Measurements from ENCODE around the gene ACO1.
"Not testable (repeated sequence)": the region's sequence is repeated elsewhere in the genome, so short reads cannot be mapped to it uniquely, and the experiment has no call there.

DNA sequence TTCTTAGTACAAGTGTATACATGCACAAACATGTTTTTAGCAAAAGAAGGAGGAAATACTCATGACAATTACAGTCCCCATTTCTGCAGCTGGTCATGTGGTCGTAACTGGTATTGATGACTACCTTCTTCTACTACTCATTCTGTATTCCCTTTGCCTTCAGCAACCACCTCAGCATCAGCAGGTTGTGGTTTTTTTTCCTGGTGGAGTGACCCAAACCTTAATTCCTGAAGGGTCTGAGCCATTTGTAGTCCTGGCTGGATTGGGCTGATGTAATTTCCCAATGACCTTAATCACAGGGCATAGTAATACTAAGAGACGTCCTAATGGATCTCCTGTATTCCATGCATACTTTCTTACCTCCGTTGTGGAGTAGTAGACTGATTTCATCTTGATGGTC, 31.0 kb upstream of the ACO1 start:
- TF ChIP-seq TAF1 (IDR thresholded peaks at IDR 0.05; ENCODE audit: borderline replicate concordance, low read depth, low read length); POLR2A (IDR thresholded peaks at IDR 0.05; ENCODE audit: low read depth, low read length): not testable (repeated sequence)
